Loucy (cell line): ENCODE data around the gene DDX10.
"Not testable (repeated sequence)": the region's sequence is repeated elsewhere in the genome, so short reads cannot be mapped to it uniquely, and the experiment has no call there.

Experiments used
- H2AFZ ChIP-seq: fragments of 200-600 bp; sonication (generic); 2 replicates; pipeline ENCODE4 v1.6.0; 2016; ENCODE audit warnings: antibody characterized with exemption, mild to moderate bottlenecking, low read length, moderate library complexity
- H3F3A ChIP-seq: fragments of 200-600 bp; 2 replicates; pipeline ENCODE4 v1.6.0; 2016; ENCODE audit warnings: antibody characterized with exemption, low read depth, mild to moderate bottlenecking
- H3K27me3 ChIP-seq: fragments of 200-600 bp; sonication (generic); 2 replicates; pipeline ENCODE4 v1.6.1; 2014; ENCODE audit warnings: low read length, mild to moderate bottlenecking; ENCODE audit not compliant: insufficient read depth, poor library complexity, severe bottlenecking
- H3K36me3 ChIP-seq: fragments of 200-600 bp; sonication (generic); 2 replicates; pipeline ENCODE4 v1.6.1; 2016; ENCODE audit warnings: low read length; ENCODE audit not compliant: insufficient read depth
- H3K4me1 ChIP-seq: fragments of 200-600 bp; sonication (generic); 2 replicates; pipeline ENCODE4 v1.5.1; 2014; ENCODE audit warnings: low read length, mild to moderate bottlenecking; ENCODE audit not compliant: insufficient read depth, poor library complexity, severe bottlenecking
- H3K4me2 ChIP-seq: fragments of 200-600 bp; sonication (generic); 2 replicates; pipeline ENCODE4 v1.6.0; 2014; ENCODE audit warnings: antibody characterized with exemption, low read length, low read depth, mild to moderate bottlenecking; ENCODE audit not compliant: poor library complexity, severe bottlenecking
- H3K4me3 ChIP-seq: fragments of 200-600 bp; sonication (generic); 2 replicates; pipeline ENCODE4 v1.5.1; 2014; ENCODE audit warnings: low read length, mild to moderate bottlenecking, mixed read lengths; ENCODE audit not compliant: poor library complexity, severe bottlenecking
- H3K79me2 ChIP-seq: fragments of 200-600 bp; sonication (generic); 2 replicates; pipeline ENCODE4 v1.6.1; 2014; ENCODE audit warnings: low read length; ENCODE audit not compliant: insufficient read depth
- H3K9ac ChIP-seq: fragments of 200-600 bp; sonication (generic); 2 replicates; pipeline ENCODE4 v1.6.0; 2014; ENCODE audit warnings: mild to moderate bottlenecking, low read depth, low read length, moderate library complexity; ENCODE audit not compliant: poor library complexity, severe bottlenecking
- H3K9me2 ChIP-seq: fragments of 200-600 bp; sonication (generic); replicated peaks from 2 replicates; pipeline ENCODE4 v1.6.1; 2016; ENCODE audit warnings: low read depth, low read length, mixed read lengths
- H3K9me3 ChIP-seq: fragments of 200-600 bp; sonication (generic); 2 replicates; pipeline ENCODE4 v1.6.1; 2014; ENCODE audit warnings: mild to moderate bottlenecking, antibody characterized with exemption, low read length, low read depth; ENCODE audit not compliant: insufficient read depth
- H4K20me1 ChIP-seq: fragments of 200-600 bp; sonication (generic); 2 replicates; pipeline ENCODE4 v1.6.0; 2014; ENCODE audit warnings: antibody characterized with exemption, low read length, mild to moderate bottlenecking; ENCODE audit not compliant: insufficient read depth, poor library complexity, severe bottlenecking
- CTCF ChIP-seq: fragments of 200-600 bp; sonication (generic); conservative IDR thresholded peaks from 2 replicates; pipeline ENCODE4 v1.5.1; 2014; ENCODE audit warnings: mild to moderate bottlenecking, antibody characterized with exemption, low read length
- EZH2phosphoT487 ChIP-seq: fragments of 200-600 bp; IDR thresholded peaks from 2 replicates; pipeline ENCODE4 v1.6.1; 2018; ENCODE audit warnings: antibody characterized with exemption, mild to moderate bottlenecking, moderate library complexity, borderline replicate concordance

Gene DDX10

DNA sequence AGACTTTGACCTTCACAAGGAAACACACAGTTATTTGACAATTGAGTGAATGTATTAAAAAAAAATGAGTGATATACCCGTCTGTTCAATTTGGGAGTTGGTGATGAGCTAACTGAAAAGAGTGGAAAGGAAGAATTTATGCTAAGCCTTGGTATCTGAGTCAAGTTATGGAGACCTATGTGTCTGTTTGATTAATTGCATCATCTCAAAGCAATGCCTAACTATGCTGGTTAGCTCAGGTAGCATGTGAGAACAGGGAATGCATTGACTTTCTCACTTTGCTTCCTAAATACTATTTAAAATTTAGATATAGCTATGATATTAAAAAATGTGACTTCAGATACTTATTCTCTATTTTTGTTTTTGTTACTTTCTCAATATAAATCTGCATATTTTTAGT, 110.5 kb downstream of the DDX10 start:
- Histone ChIP-seq H2AFZ (no peak overlapping the region), H3K79me2 (no peaks in the 10 kb centered on the region; the same call in 1 of the 2 replicates)

GRCh38 chr11:108779147-108779546, 114.3 kb downstream of the DDX10 start:
- H3K4me3 ChIP-seq, H4K20me1 ChIP-seq, H3K4me2 ChIP-seq, H3K27me3 ChIP-seq, H3K9ac ChIP-seq, H3F3A ChIP-seq, H3K9me2 ChIP-seq, H2AFZ ChIP-seq, H3K79me2 ChIP-seq, H3K36me3 ChIP-seq, H3K4me1 ChIP-seq, H3K9me3 ChIP-seq: not testable (repeated sequence)

More for the DNA sequence above, 110.5 kb downstream of the DDX10 start:
- H3K9me3 ChIP-seq = no peaks in the 10 kb centered on the region
- H3K36me3 ChIP-seq = no peaks in the 10 kb centered on the region
- H3K9ac ChIP-seq = no peak overlapping the region
- no peaks in the 10 kb centered on the region for H3K4me1 ChIP-seq
- no peaks in the 10 kb centered on the region for H3F3A ChIP-seq
- H3K4me2 ChIP-seq = no peak overlapping the region
- no peaks in the 10 kb centered on the region for H3K9me2 ChIP-seq
- no peaks in the 10 kb centered on the region for H3K27me3 ChIP-seq
- H3K4me3 ChIP-seq = no peak overlapping the region
- TF ChIP-seq EZH2phosphoT487 = no peak
- TF ChIP-seq CTCF = no peak
- H4K20me1 ChIP-seq = peaks cover under 1% of the 10 kb centered on the region

DNA sequence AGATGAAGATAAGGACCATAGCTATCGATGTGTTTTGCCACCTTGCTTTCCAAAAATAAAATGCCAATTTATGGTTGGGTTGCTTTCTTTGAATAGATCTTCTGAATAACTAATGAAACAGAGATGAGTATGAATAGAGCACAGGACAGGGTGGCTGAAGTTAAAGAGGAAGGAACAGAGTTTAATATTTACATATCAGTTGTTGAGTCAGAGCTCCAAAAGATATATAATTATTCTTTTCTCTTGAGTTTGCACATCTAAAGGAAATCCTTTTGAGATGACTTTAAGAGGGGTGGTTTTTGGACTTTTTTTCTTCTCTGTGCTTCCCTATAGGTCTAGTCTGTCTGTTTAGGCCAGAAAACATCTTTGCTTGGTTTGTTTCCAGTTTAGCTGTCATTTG, 115.2 kb downstream of the DDX10 start:
- Histone ChIP-seq H3K79me2 (peaks cover 1% of the 10 kb centered on the region; the same call in 1 of the 2 replicates), H3K9me3 (no peaks in the 10 kb centered on the region), H3K4me2 (no peak overlapping the region), H3K27me3 (no peaks in the 10 kb centered on the region), H3K36me3 (no peaks in the 10 kb centered on the region), H4K20me1 (peaks cover 3% of the 10 kb centered on the region), H2AFZ (no peak overlapping the region), H3K4me1 (no peaks in the 10 kb centered on the region), H3K4me3 (no peak overlapping the region), H3F3A (no peaks in the 10 kb centered on the region), H3K9me2 (no peaks in the 10 kb centered on the region), H3K9ac (no peak overlapping the region)
- no peak for TF ChIP-seq CTCF
- no peak for TF ChIP-seq EZH2phosphoT487

DNA sequence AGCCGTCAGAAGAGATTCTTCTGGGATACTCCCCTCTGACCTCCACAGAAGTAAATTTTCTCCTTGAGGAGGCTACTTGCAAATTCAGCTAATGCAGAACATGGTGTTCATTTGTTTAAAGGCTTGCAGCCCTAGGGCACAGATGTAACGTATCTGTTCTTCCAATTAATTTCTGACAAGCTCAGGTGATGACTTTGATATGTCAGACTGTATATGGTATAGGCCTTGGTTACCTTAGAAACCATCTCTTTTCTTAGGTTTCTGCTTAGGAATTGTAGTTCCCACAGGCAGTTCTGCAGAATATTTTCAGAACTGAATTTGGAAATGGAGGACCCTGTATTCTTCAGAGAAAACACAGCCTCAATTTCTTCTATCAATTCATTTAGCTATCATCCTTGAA, 117.1 kb downstream of the DDX10 start:
- Histone ChIP-seq H3K4me3 (no peak overlapping the region), H4K20me1 (peaks cover 6% of the 10 kb centered on the region), H3K9ac (no peak overlapping the region), H3K9me3 (no peaks in the 10 kb centered on the region), H2AFZ (no peak overlapping the region), H3F3A (no peaks in the 10 kb centered on the region), H3K4me1 (no peaks in the 10 kb centered on the region), H3K9me2 (no peaks in the 10 kb centered on the region), H3K36me3 (no peaks in the 10 kb centered on the region), H3K79me2 (peaks cover 9% of the 10 kb centered on the region; the same call in 1 of the 2 replicates), H3K27me3 (no peaks in the 10 kb centered on the region), H3K4me2 (no peak overlapping the region)
- TF ChIP-seq CTCF = no peak
- no peak for TF ChIP-seq EZH2phosphoT487
